GM12872 (cell line): ENCODE measurements around the gene ST7L.

Source experiments
- CTCF ChIP-seq: IDR thresholded peaks from 3 replicates; pipeline ENCODE4 v1.5.1; 2011; ENCODE audit warnings: low read depth, mild to moderate bottlenecking, low read length, moderate library complexity; ENCODE audit not compliant: insufficient read depth

ST7L gene

GRCh38 chr1:112605633-112606327 is 13.2 kb downstream of the ST7L start:
- TF ChIP-seq CTCF, result no peak

GRCh38 chr1:112603541-112603940 is 15.4 kb downstream of the ST7L start:
- TF ChIP-seq CTCF, result no peak

GRCh38 chr1:112603012-112603411 is 15.9 kb downstream of the ST7L start:
- no peak for TF ChIP-seq CTCF

- no peak for TF ChIP-seq CTCF
Observed at GRCh38 chr1:112599477-112599876, 19.5 kb downstream of the ST7L start.

- no peak for TF ChIP-seq CTCF
Observed at GRCh38 chr1:112594208-112594876, 24.6 kb downstream of the ST7L start.

- TF ChIP-seq CTCF, result no peak
Observed at GRCh38 chr1:112589766-112590165, 29.2 kb downstream of the ST7L start.

- TF ChIP-seq CTCF, result no peak
Observed at GRCh38 chr1:112583366-112583765, 35.6 kb downstream of the ST7L start.
